Kidney epithelial cell (primary cell): ENCODE data around the gene SLC66A1. TPM values are rescaled to one million over a fixed set of nuclear protein-coding genes. Genes with fewer than 3 reads are reported as not detected.

Source experiments
- DNase-seq: peaks from one replicate; pipeline ENCODE4 v3.0.0-alpha.2; 2010; ENCODE audit warnings: low read depth
- H3K27me3 ChIP-seq: 2 replicates; pipeline ENCODE4 v1.6.0; 2011; ENCODE audit warnings: low read length; ENCODE audit not compliant: control insufficient read depth, insufficient read depth
- H3K36me3 ChIP-seq: 2 replicates; pipeline ENCODE4 v1.5.1; 2011; ENCODE audit warnings: low read length; ENCODE audit not compliant: control insufficient read depth, insufficient read depth
- H3K4me3 ChIP-seq: 2 replicates; pipeline ENCODE4 v1.5.1; 2011; ENCODE audit warnings: low read depth, mild to moderate bottlenecking, control low read depth, low read length
- CTCF ChIP-seq: IDR thresholded peaks from 2 replicates; pipeline ENCODE4 v1.5.1; 2011; ENCODE audit warnings: mild to moderate bottlenecking, moderate library complexity, low read length, control low read depth, inconsistent platforms; ENCODE audit not compliant: insufficient read depth, poor library complexity, severe bottlenecking
- total RNA-seq: library from RNA; depleted of rRNA; stranded (reverse); fragments of >200 nt; gene quantifications from 2 replicates; pipeline ENCODE4 v1.2.3, GENCODE V29; 2015

The SLC66A1 gene
- total RNA-seq, 1 donor from 2014 or later: 50.6 TPM

GRCh38 chr1:19367584-19368041, 55.5 kb downstream of the SLC66A1 start:
- peaks cover 1% of the 10 kb centered on the region for H3K36me3 ChIP-seq
- no peak for TF ChIP-seq CTCF
- H3K27me3 ChIP-seq: no peaks in the 10 kb centered on the region
- no peak overlapping the region for H3K4me3 ChIP-seq
- DNase-seq: no peak

- Histone ChIP-seq H3K36me3 (peaks cover 1% of the 10 kb centered on the region), H3K4me3 (no peak overlapping the region), H3K27me3 (no peaks in the 10 kb centered on the region)
- no peak for DNase-seq
- no peak for TF ChIP-seq CTCF
These were observed 55.9 kb downstream of the SLC66A1 start for GRCh38 chr1:19368050-19368449.

- peaks cover 1% of the 10 kb centered on the region for H3K36me3 ChIP-seq
- H3K4me3 ChIP-seq: no peak overlapping the region
- TF ChIP-seq CTCF: no peak
- no peak for DNase-seq
- no peaks in the 10 kb centered on the region for H3K27me3 ChIP-seq
These were observed 56.8 kb downstream of the SLC66A1 start for GRCh38 chr1:19368964-19369363.

- no peak overlapping the region for H3K4me3 ChIP-seq
- H3K36me3 ChIP-seq: peaks cover 1% of the 10 kb centered on the region
- no peak for TF ChIP-seq CTCF
- no peak for DNase-seq
- no peaks in the 10 kb centered on the region for H3K27me3 ChIP-seq
These were observed 57.4 kb downstream of the SLC66A1 start for GRCh38 chr1:19369396-19370090.

GRCh38 chr1:19370453-19371170, 58.5 kb downstream of the SLC66A1 start:
- peaks cover 1% of the 10 kb centered on the region for H3K36me3 ChIP-seq
- TF ChIP-seq CTCF: no peak
- DNase-seq: no peak
- no peak overlapping the region for H3K4me3 ChIP-seq
- no peaks in the 10 kb centered on the region for H3K27me3 ChIP-seq
